ENCODE measurements around the gene TAPT1.

- TF ChIP-seq CTCF (IDR thresholded peaks at IDR 0.05) (no peak), EZH2 (IDR thresholded peaks at IDR 0.05; ENCODE audit: borderline replicate concordance, insufficient read depth, low read depth, low read length, poor library complexity, severe bottlenecking) (no peak)
Observed at GRCh38 chr4:16187455-16187854, 38.8 kb downstream of the TAPT1 start.

Measured in B cell (primary cell).